CD1c-positive myeloid dendritic cell (primary cell): ENCODE measurements around the gene MSRB3.

Source experiments
- DNase-seq: peaks from one replicate; pipeline ENCODE4 v3.0.0-alpha.2; 2016; ENCODE audit errors: extremely low spot score

The MSRB3 gene

DNA sequence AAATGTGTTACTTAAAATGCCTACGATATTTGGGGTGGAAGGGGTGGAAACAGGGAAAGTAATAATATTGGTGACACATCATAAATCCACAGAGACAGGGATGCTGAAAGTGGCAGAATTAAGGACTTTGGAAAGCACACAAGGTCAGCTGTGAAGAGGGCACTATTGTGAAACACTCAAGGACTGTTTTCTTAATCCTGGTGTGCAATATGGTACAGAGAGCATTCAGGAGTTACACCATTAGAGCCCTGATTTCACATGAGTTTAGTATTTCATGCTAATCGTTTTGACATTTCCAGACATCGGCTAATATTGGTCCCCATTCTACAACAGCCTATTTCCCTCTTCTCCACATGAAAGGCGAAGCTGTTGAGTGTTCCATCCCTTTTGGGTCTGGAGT is 219.2 kb downstream of the MSRB3 start:
- DNase-seq, result no peak

DNA sequence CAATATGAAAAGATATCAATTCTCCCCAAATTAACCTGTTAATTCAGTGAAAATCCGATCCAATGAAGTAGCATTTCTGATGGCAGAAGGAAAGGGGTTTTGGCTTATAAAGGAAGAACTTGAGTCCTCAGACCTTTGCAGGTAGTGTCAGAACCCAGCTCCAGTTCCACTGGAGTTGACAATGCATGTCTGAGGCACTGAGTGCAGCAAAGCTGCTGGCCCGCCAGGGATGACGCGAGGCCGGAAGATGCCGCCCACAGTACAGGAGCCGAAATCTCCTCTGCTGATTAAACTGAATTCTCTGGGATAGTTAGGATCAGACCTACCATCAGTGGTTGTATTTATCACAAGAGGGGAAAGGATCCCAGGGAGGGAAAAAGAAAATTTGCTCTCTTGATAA is 220.7 kb downstream of the MSRB3 start:
- no peak for DNase-seq

DNA sequence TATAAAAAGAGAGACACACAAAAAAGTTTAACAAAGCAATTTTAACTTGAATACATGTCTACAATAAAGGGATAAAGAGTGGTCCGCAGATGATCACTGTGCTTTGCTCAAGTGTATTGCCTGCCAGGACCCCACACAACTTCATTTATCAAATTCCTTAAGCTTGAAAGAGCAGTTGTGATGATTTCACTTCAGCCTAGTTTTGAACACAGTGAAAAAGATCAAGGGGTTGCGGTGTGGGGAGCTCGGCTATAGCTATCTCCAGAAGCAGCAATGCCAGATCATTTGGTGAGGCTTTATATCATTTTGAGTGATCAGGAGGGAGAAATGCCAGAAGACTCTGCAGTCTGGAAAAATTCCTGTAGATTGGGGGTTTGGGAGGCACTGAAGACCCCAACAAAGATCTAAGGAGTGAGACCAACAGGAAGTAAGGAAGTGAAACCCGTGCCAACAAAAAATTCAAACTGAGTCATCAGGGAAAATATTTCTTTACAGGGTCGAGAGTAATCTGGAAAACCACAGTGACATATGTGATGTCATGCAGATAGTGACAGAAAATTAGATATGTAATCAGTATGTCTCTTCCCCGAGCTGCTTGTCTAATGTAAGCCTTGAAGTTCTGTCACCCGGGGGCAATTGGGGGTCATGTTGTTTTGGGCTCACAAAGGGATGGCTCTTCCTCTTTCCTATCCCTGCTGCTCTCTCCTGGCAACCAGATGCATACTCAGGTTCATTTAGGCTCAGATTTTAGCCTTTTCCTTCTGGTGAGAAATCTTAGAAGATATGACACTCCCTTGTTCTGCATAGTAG is 221.8 kb downstream of the MSRB3 start:
- no peak for DNase-seq

- no peak for DNase-seq
Measured at GRCh38 chr12:65501093-65501621, 222.7 kb downstream of the MSRB3 start.

DNA sequence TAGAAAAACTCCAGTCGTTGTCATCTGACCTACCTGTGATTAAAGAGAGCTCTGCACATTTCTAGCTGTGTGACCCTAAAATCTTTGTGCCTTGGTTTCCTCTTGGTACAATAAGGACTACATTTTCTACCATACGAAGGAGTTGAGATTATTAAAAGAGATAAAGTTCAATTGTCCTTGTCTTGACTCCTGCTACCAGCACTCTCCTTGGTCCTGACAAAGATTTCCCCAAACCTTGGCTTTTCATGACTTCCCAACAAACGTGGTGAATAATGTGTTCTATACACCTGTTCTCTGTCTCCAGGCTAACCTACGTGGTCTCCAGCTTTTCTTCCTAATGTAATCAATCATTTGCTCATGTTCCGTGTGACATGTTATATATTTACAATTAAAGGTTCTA is 223.5 kb downstream of the MSRB3 start:
- DNase-seq, result no peak

DNA sequence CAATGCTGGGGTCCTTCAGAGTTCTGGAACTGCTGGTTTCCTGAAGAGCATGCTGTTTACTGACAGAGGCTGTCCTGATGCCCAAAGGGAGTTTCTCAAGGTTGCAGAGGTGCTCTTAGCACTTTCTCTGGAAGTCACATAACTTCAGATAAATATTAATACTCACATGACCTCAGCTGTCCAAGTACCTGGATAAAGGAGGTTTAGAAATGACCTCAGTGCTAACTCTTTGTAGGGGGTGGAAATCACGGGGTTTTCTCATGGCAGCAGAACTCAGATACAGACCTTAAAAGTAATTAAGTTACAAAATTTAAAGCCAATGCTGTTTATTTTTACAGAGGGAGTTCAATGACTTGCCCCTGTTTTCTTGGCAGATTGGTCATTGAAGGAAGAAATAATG is 225.9 kb downstream of the MSRB3 start:
- no peak for DNase-seq

GRCh38 chr12:65505386-65506121 is 227.1 kb downstream of the MSRB3 start:
- no peak for DNase-seq

DNA sequence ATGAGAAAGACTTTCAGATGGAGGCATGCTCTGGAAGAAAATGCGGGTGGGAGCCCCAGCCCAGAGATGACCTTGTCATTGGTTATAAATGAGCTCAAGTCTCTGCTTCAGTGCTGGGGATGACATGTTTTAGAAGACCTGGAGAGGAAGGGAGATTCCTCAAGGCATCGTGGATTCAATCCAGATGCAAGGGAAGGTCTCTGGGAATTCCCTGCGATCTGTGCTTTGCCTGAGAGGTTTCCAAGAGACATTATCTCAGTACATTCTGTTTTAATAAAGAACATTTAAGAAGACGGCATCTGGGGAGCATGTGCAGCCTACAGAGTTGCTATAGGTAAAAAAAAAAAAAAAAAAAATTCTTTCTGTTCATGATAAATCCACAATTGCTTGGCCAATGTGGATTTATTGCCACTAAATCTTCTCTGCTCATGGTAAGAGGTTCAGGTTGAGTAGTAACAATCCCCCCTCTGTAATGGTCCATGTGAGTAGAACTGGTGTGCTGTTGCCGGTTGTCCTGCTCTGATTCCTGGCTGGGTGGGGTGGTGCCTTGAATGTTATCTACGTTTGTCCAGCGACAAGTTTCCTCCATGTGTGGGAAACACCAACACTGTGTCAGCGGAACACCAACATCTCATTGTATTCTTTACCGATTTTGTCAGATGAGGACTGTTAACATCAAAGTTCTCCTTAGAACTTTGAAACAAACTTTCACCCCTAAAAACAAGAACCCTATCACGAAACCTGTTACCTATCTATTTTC is 230.0 kb downstream of the MSRB3 start:
- no peak for DNase-seq

GRCh38 chr12:65510007-65510406 is 231.5 kb downstream of the MSRB3 start:
- DNase-seq, result no peak

- no peak for DNase-seq
Measured at GRCh38 chr12:65510584-65511050, 232.1 kb downstream of the MSRB3 start.

- DNase-seq, result no peak
Measured at GRCh38 chr12:65511134-65511834, 232.8 kb downstream of the MSRB3 start.

GRCh38 chr12:65511912-65512311 is 233.4 kb downstream of the MSRB3 start:
- no peak for DNase-seq
